SK-N-SH treated with all-trans-retinoic acid at 6 μM for 48 hours (cell line): ENCODE measurements around the gene SEMA4D.

ENCODE experiments used
- ATAC-seq: fragments of 200-7000 bp; cut with Tn5 transposase; 3 replicates; pipeline ENCODE4 v1.9.1; 2020; ENCODE audit warnings: mild to moderate bottlenecking, moderate library complexity
- ARNTL ChIP-seq: fragments of 450-650 bp; formaldehyde crosslinking; IDR thresholded peaks from 2 replicates; pipeline ENCODE4 v1.5.0; 2020; ENCODE audit warnings: low read depth, mild to moderate bottlenecking, moderate library complexity, borderline replicate concordance
- BACH2 ChIP-seq: fragments of 250-450 bp; sonication (Bioruptor Pico); IDR thresholded peaks from 2 replicates; pipeline ENCODE4 v1.9.0; 2021; ENCODE audit warnings: mild to moderate bottlenecking, borderline replicate concordance
- CREB5 ChIP-seq: fragments of 250-450 bp; sonication (Bioruptor Pico); IDR thresholded peaks from 2 replicates; pipeline ENCODE4 v1.5.1; 2020; ENCODE audit warnings: low read depth, mild to moderate bottlenecking, moderate library complexity
- CSDC2 ChIP-seq: fragments of 250-450 bp; sonication (Bioruptor Pico); IDR thresholded peaks from 2 replicates; pipeline ENCODE4 v1.5.0; 2020; ENCODE audit warnings: mild to moderate bottlenecking, moderate library complexity
- ESRRG ChIP-seq: fragments of 250-450 bp; sonication (Bioruptor Pico); IDR thresholded peaks from 2 replicates; pipeline ENCODE4 v1.6.1; 2021; ENCODE audit warnings: mild to moderate bottlenecking
- GLIS3 ChIP-seq: fragments of 250-450 bp; sonication (Bioruptor Pico); IDR thresholded peaks from 2 replicates; pipeline ENCODE4 v1.5.0; 2020; ENCODE audit warnings: mild to moderate bottlenecking, moderate library complexity
- ISL1 ChIP-seq: fragments of 250-450 bp; sonication (Bioruptor Pico); IDR thresholded peaks from 2 replicates; pipeline ENCODE4 v2.1.2; 2022; ENCODE audit warnings: mild to moderate bottlenecking, moderate library complexity
- OSR1 ChIP-seq: fragments of 250-450 bp; sonication (Bioruptor Pico); IDR thresholded peaks from 2 replicates; pipeline ENCODE4 v1.8.0; 2022; ENCODE audit warnings: moderate library complexity, mild to moderate bottlenecking, inconsistent platforms
- PPARA ChIP-seq: fragments of 250-450 bp; sonication (Bioruptor Pico); IDR thresholded peaks from 2 replicates; pipeline ENCODE4 v1.5.0; 2020; ENCODE audit warnings: mild to moderate bottlenecking, borderline replicate concordance
- RARB ChIP-seq: fragments of 250-450 bp; sonication (Bioruptor Pico); IDR thresholded peaks from 2 replicates; pipeline ENCODE4 v1.8.0; 2021; ENCODE audit warnings: mild to moderate bottlenecking, moderate library complexity
- SNAI2 ChIP-seq: fragments of 250-450 bp; sonication (Bioruptor Pico); IDR thresholded peaks from 2 replicates; pipeline ENCODE4 v1.5.0; 2020; ENCODE audit warnings: mild to moderate bottlenecking, moderate library complexity
- TCF4 ChIP-seq: fragments of 250-450 bp; sonication (Bioruptor Pico); IDR thresholded peaks from 2 replicates; pipeline ENCODE4 v1.8.0; 2021; ENCODE audit warnings: mild to moderate bottlenecking, moderate library complexity, borderline replicate concordance
- TOX ChIP-seq: fragments of 250-450 bp; sonication (Bioruptor Pico); IDR thresholded peaks from 2 replicates; pipeline ENCODE4 v1.8.0; 2021; ENCODE audit warnings: mild to moderate bottlenecking, moderate library complexity, borderline replicate concordance
- ZC3H10 ChIP-seq: fragments of 250-450 bp; sonication (Bioruptor Pico); IDR thresholded peaks from 2 replicates; pipeline ENCODE4 v1.5.1; 2021; ENCODE audit warnings: mild to moderate bottlenecking, moderate library complexity
- ZFP3 ChIP-seq: fragments of 250-450 bp; sonication (Bioruptor Pico); IDR thresholded peaks from 2 replicates; pipeline ENCODE4 v1.5.0; 2020; ENCODE audit warnings: mild to moderate bottlenecking, moderate library complexity
- ZFP30 ChIP-seq: fragments of 450-650 bp; formaldehyde crosslinking; IDR thresholded peaks from 2 replicates; pipeline ENCODE4 v1.5.0; 2022; ENCODE audit warnings: mild to moderate bottlenecking, moderate library complexity
- ZNF565 ChIP-seq: fragments of 450-650 bp; formaldehyde crosslinking; conservative IDR thresholded peaks from 2 replicates; pipeline ENCODE4 v1.5.0; 2020; ENCODE audit warnings: low read depth, mild to moderate bottlenecking, moderate library complexity
- ZNF70 ChIP-seq: fragments of 450-650 bp; formaldehyde crosslinking; IDR thresholded peaks from 2 replicates; pipeline ENCODE4 v1.5.0; 2020; ENCODE audit warnings: mild to moderate bottlenecking, moderate library complexity
- ZNF8 ChIP-seq: fragments of 450-650 bp; formaldehyde crosslinking; IDR thresholded peaks from 2 replicates; pipeline ENCODE4 v1.5.0; 2020; ENCODE audit warnings: mild to moderate bottlenecking, moderate library complexity
- TF ChIP-seq, protein P1 (sequence below): fragments of 250-450 bp; sonication (Bioruptor Pico); IDR thresholded peaks from 2 replicates; pipeline ENCODE4 v1.5.0; 2020; ENCODE audit warnings: mild to moderate bottlenecking, moderate library complexity
- TF ChIP-seq, protein P2 (sequence below): fragments of 250-450 bp; sonication (Bioruptor Pico); IDR thresholded peaks from 2 replicates; pipeline ENCODE4 v1.8.0; 2020; ENCODE audit warnings: mild to moderate bottlenecking, moderate library complexity, borderline replicate concordance
- TF ChIP-seq, protein P3 (sequence below): fragments of 250-450 bp; sonication (Bioruptor Pico); IDR thresholded peaks from 2 replicates; pipeline ENCODE4 v1.8.0; 2021; ENCODE audit warnings: low read depth, mild to moderate bottlenecking, moderate library complexity, borderline replicate concordance

Gene SEMA4D

GRCh38 chr9:89370593-89370992, 127.3 kb downstream of the SEMA4D start:
- no peak for ATAC-seq
- TF ChIP-seq, protein P1, sequence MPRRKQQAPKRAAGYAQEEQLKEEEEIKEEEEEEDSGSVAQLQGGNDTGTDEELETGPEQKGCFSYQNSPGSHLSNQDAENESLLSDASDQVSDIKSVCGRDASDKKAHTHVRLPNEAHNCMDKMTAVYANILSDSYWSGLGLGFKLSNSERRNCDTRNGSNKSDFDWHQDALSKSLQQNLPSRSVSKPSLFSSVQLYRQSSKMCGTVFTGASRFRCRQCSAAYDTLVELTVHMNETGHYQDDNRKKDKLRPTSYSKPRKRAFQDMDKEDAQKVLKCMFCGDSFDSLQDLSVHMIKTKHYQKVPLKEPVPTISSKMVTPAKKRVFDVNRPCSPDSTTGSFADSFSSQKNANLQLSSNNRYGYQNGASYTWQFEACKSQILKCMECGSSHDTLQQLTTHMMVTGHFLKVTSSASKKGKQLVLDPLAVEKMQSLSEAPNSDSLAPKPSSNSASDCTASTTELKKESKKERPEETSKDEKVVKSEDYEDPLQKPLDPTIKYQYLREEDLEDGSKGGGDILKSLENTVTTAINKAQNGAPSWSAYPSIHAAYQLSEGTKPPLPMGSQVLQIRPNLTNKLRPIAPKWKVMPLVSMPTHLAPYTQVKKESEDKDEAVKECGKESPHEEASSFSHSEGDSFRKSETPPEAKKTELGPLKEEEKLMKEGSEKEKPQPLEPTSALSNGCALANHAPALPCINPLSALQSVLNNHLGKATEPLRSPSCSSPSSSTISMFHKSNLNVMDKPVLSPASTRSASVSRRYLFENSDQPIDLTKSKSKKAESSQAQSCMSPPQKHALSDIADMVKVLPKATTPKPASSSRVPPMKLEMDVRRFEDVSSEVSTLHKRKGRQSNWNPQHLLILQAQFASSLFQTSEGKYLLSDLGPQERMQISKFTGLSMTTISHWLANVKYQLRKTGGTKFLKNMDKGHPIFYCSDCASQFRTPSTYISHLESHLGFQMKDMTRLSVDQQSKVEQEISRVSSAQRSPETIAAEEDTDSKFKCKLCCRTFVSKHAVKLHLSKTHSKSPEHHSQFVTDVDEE = no peak
- TF ChIP-seq ZC3H10 (CRISPR knock-in tag) (no peak), ZNF70 (CRISPR knock-in tag) (no peak)

GRCh38 chr9:89368978-89369377, 128.9 kb downstream of the SEMA4D start:
- TF ChIP-seq ISL1 (no peak), TOX (no peak), TCF4 (CRISPR knock-in tag) (no peak), RARB (CRISPR knock-in tag) (no peak), BACH2 (CRISPR knock-in tag) (no peak), ZC3H10 (CRISPR knock-in tag) (no peak), CREB5 (CRISPR knock-in tag) (no peak), ESRRG (CRISPR knock-in tag) (no peak), ZNF8 (CRISPR knock-in tag) (no peak), CSDC2 (no peak), PPARA (no peak), OSR1 (no peak), ZNF565 (CRISPR knock-in tag) (no peak), SNAI2 (CRISPR knock-in tag) (no peak), GLIS3 (CRISPR knock-in tag) (no peak), ZFP3 (no peak), ARNTL (CRISPR knock-in tag) (no peak)
- TF ChIP-seq, protein P2, sequence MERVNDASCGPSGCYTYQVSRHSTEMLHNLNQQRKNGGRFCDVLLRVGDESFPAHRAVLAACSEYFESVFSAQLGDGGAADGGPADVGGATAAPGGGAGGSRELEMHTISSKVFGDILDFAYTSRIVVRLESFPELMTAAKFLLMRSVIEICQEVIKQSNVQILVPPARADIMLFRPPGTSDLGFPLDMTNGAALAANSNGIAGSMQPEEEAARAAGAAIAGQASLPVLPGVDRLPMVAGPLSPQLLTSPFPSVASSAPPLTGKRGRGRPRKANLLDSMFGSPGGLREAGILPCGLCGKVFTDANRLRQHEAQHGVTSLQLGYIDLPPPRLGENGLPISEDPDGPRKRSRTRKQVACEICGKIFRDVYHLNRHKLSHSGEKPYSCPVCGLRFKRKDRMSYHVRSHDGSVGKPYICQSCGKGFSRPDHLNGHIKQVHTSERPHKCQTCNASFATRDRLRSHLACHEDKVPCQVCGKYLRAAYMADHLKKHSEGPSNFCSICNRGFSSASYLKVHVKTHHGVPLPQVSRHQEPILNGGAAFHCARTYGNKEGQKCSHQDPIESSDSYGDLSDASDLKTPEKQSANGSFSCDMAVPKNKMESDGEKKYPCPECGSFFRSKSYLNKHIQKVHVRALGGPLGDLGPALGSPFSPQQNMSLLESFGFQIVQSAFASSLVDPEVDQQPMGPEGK (CRISPR knock-in tag) = no peak
- TF ChIP-seq, protein P3, sequence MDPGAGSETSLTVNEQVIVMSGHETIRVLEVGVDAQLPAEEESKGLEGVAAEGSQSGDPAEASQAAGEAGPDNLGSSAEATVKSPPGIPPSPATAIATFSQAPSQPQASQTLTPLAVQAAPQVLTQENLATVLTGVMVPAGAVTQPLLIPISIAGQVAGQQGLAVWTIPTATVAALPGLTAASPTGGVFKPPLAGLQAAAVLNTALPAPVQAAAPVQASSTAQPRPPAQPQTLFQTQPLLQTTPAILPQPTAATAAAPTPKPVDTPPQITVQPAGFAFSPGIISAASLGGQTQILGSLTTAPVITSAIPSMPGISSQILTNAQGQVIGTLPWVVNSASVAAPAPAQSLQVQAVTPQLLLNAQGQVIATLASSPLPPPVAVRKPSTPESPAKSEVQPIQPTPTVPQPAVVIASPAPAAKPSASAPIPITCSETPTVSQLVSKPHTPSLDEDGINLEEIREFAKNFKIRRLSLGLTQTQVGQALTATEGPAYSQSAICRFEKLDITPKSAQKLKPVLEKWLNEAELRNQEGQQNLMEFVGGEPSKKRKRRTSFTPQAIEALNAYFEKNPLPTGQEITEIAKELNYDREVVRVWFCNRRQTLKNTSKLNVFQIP (CRISPR knock-in tag) = no peak
- TF ChIP-seq, protein P1 = no peak
- ATAC-seq = no peak

GRCh38 chr9:89368550-89368949, 129.4 kb downstream of the SEMA4D start:
- ATAC-seq = no peak
- no peak for TF ChIP-seq OSR1
- TF ChIP-seq ZFP3 = no peak
- no peak for TF ChIP-seq SNAI2 (CRISPR knock-in tag)
- TF ChIP-seq ESRRG (CRISPR knock-in tag) = no peak
- TF ChIP-seq, protein P3 (CRISPR knock-in tag) = no peak
- TF ChIP-seq ZNF565 (CRISPR knock-in tag) = no peak
- TF ChIP-seq, protein P1 = no peak
- TF ChIP-seq PPARA = no peak
- TF ChIP-seq BACH2 (CRISPR knock-in tag) = no peak
- no peak for TF ChIP-seq ZFP30 (CRISPR knock-in tag)
- TF ChIP-seq ZNF70 (CRISPR knock-in tag) = no peak
